Measurements from ENCODE around the gene CCDC28A. TPM values are rescaled to one million over a fixed set of nuclear protein-coding genes. Genes with fewer than 3 reads are reported as not detected.

Gene CCDC28A
- total and polyA plus RNA-seq, 2 of the 4 experiments (the other 2 are of a cell fraction) = 6.8 to 8.0 TPM

- H2BK20ac ChIP-seq (ENCODE audit: low read depth, low read length) = no peak overlapping the region
- H3K9me3 ChIP-seq (ENCODE audit: control insufficient read depth, insufficient read depth, low read length) = no peaks in the 10 kb centered on the region
- peaks cover 5% of the 10 kb centered on the region; the same call in 1 of the 2 replicates for H3K9me1 ChIP-seq (ENCODE audit: insufficient read depth, low read length)
- H2AK9ac ChIP-seq (replicated peaks; ENCODE audit: low read depth, low read length, poor library complexity) = no peak overlapping the region
- H3K36me3 ChIP-seq (ENCODE audit: control insufficient read depth, insufficient read depth, low read length) = no peaks in the 10 kb centered on the region
- dilution Hi-C loops (cut with HindIII; ENCODE audit: low sequenced_read_pairs, unreplicated experiment) = no loop called here
- TF ChIP-seq POLR2A (IDR thresholded peaks at IDR 0.05; ENCODE audit: low read depth, low read length) = no peak
- no peak for TF ChIP-seq MAZ (IDR thresholded peaks at IDR 0.05; ENCODE audit: borderline replicate concordance, low read depth, low read length)
- no peak for TF ChIP-seq MXI1 (IDR thresholded peaks at IDR 0.05; ENCODE audit: borderline replicate concordance, low read depth, low read length)
- no peak for TF ChIP-seq CEBPB (IDR thresholded peaks at IDR 0.05; ENCODE audit: low read depth, low read length)
- no peak for TF ChIP-seq RFX5 (IDR thresholded peaks at IDR 0.05; ENCODE audit: low read depth, low read length)
- in situ Hi-C loops (cut with MboI; ENCODE audit: low sequenced_read_pairs) = no loop called here
- no peak overlapping the region for H4K5ac ChIP-seq (ENCODE audit: low read depth, low read length)
- no peak overlapping the region for H3K9ac ChIP-seq (ENCODE audit: low read depth, low read length)
- H2AK5ac ChIP-seq (ENCODE audit: low read depth, low read length) = no peak overlapping the region
- H2BK15ac ChIP-seq (ENCODE audit: low read depth, low read length) = no peak overlapping the region
- no peak overlapping the region for H3K27ac ChIP-seq (ENCODE audit: insufficient read depth, low read length)
- H3K4ac ChIP-seq (ENCODE audit: low read depth, low read length) = no peak overlapping the region
- no peak overlapping the region for H3K23ac ChIP-seq (ENCODE audit: low read depth, low read length)
- no peak overlapping the region for H2AFZ ChIP-seq (replicated peaks; ENCODE audit: low read length, poor library complexity)
- intact Hi-C loops (cut with micrococcal nuclease) = no loop called here
- BruUV-seq (replicated peaks) = no TSS peak
- no CpG with 5 or more reads among the region's 5 CpGs for WGBS, 2 experiments (ENCODE audit: extremely low coverage in 2 of 2, insufficient read length in 1 of 2)
- no peaks in the 10 kb centered on the region for H3K79me1 ChIP-seq (ENCODE audit: low read depth in 1 of 2, low read length in 2 of 2)
- H4K91ac ChIP-seq (ENCODE audit: insufficient read depth, low read depth, low read length) = no peak overlapping the region
- H3K4me1 ChIP-seq (ENCODE audit: control insufficient read depth, insufficient read depth, low read length) = peaks cover 4% of the 10 kb centered on the region
- H3K4me3 ChIP-seq (ENCODE audit: insufficient read depth, low read depth, low read length) = no peak overlapping the region
- CTCF ChIA-PET = interaction anchor here (0.7 kb wide), 1 partner anchor 168 kb away, joined by 3 read pairs; no protein-coding TSS in a partner anchor
- ATAC-seq (ENCODE audit: low read depth) (no peak), DNase-seq (no peak)
- no peak overlapping the region for H3K56ac ChIP-seq (ENCODE audit: extremely low read depth, insufficient read depth, low read length)
- H3K4me2 ChIP-seq (ENCODE audit: low read depth, low read length) = no peak overlapping the region
- H3K14ac ChIP-seq (replicated peaks; ENCODE audit: low read depth, low read length) = no peak overlapping the region
- POLR2A ChIA-PET (ENCODE audit: unreplicated experiment) = no interaction called here
- no peaks in the 10 kb centered on the region for H4K20me1 ChIP-seq (ENCODE audit: insufficient read depth, low read length)
- no peak overlapping the region for H2BK120ac ChIP-seq (ENCODE audit: low read depth, low read length)
- H3K18ac ChIP-seq (ENCODE audit: low read depth, low read length) = no peak overlapping the region
- no peaks in the 10 kb centered on the region; the same call in 1 of the 2 replicates for H3K27me3 ChIP-seq (ENCODE audit: control insufficient read depth, insufficient read depth, low read length)
- no peak overlapping the region for H4K8ac ChIP-seq (ENCODE audit: low read depth in 2 of 2, low read length in 2 of 2)
- H2BK5ac ChIP-seq (ENCODE audit: low read depth, low read length, poor library complexity, severe bottlenecking) = no peak overlapping the region
These were observed 40.7 kb downstream of the CCDC28A start for GRCh38 chr6:138814179-138814834.
